ENCODE measurements around the gene DIRAS3. TPM values are rescaled to one million over a fixed set of nuclear protein-coding genes. Genes with fewer than 3 reads are reported as not detected.

Gene DIRAS3
- total RNA-seq: 8.2 and 128 TPM in 2 replicates

GRCh38 chr1:68049941-68050878, at the start of gene DIRAS3:
DIRAS3 (minus strand) TSS chr1:68050627; CDS start chr1:68047297, 3,330 bp downstream.

Other genes starting within 250 kb of the DIRAS3 start
- gene GNG12, start 217.2 kb downstream of the DIRAS3 start, total RNA-seq: 214 and 234 TPM in 2 replicates
- 85.1 and 116 TPM in 2 replicates for gene WLS, start 181.9 kb upstream of the DIRAS3 start, total RNA-seq